Smooth muscle cell (in vitro differentiated cells): ENCODE data around the gene METTL9. TPM values are rescaled to one million over a fixed set of nuclear protein-coding genes. Genes with fewer than 3 reads are reported as not detected.

Experiments used
- DNase-seq: peaks from one replicate; lab custom pipeline; 2025; ENCODE audit not compliant: unreplicated experiment; lab: John Stamatoyannopoulos, UW
- H2AFZ ChIP-seq: fragments of 200-600 bp; sonication (generic); 2 replicates; pipeline ENCODE4 v1.6.0; 2016; ENCODE audit warnings: antibody characterized with exemption, low read depth, mild to moderate bottlenecking
- H3F3A ChIP-seq: fragments of 200-600 bp; sonication (generic); 2 replicates; pipeline ENCODE4 v1.6.0; 2017; ENCODE audit warnings: antibody characterized with exemption, low read depth
- H3K27ac ChIP-seq: fragments of 200-600 bp; sonication (generic); 2 replicates; pipeline ENCODE4 v1.5.1; 2016; ENCODE audit warnings: low read depth, mild to moderate bottlenecking
- H3K27me3 ChIP-seq: fragments of 200-600 bp; sonication (generic); 2 replicates; pipeline ENCODE4 v1.6.1; 2016; ENCODE audit warnings: low read depth, mild to moderate bottlenecking
- H3K36me3 ChIP-seq: fragments of 200-600 bp; sonication (generic); 2 replicates; pipeline ENCODE4 v1.5.1; 2016; ENCODE audit warnings: low read depth
- H3K4me1 ChIP-seq: fragments of 200-600 bp; sonication (generic); 2 replicates; pipeline ENCODE4 v1.5.1; 2016; ENCODE audit warnings: low read depth
- H3K4me2 ChIP-seq: fragments of 200-600 bp; sonication (generic); 2 replicates; pipeline ENCODE4 v1.6.0; 2016; ENCODE audit warnings: mild to moderate bottlenecking
- H3K4me3 ChIP-seq: fragments of 200-600 bp; sonication (generic); 2 replicates; pipeline ENCODE4 v1.5.1; 2016; ENCODE audit warnings: mild to moderate bottlenecking
- H3K79me2 ChIP-seq: fragments of 200-600 bp; sonication (generic); 2 replicates; pipeline ENCODE4 v1.6.0; 2016; ENCODE audit warnings: low read depth, mild to moderate bottlenecking
- H3K9ac ChIP-seq: fragments of 200-600 bp; sonication (generic); 2 replicates; pipeline ENCODE4 v1.6.0; 2016; ENCODE audit warnings: low read depth
- H3K9me3 ChIP-seq: fragments of 200-600 bp; sonication (generic); replicated peaks from 2 replicates; pipeline ENCODE4 v1.5.1; 2016; ENCODE audit warnings: low read depth
- H4K20me1 ChIP-seq: fragments of 200-600 bp; sonication (generic); 2 replicates; pipeline ENCODE4 v1.6.0; 2016; ENCODE audit warnings: low read depth
- WGBS: methylation state at CpG from one replicate; pipeline ENCODE4 v1.1.7; 2016; ENCODE audit warnings: low lambda C conversion rate; 5-methylcytosine and 5-hydroxymethylcytosine counted together
- polyA plus RNA-seq: library from polyadenylated mRNA; unstranded; fragments of >200 nt; fragmentation: Nextera tagmentation; extraction: Ambion mirVana; gene quantifications from 2 replicates; pipeline ENCODE4 v1.2.1, GENCODE V29; 2016
- total RNA-seq: library from RNA; depleted of rRNA; stranded (reverse); fragments of >200 nt; gene quantifications from 2 replicates; pipeline ENCODE4 v1.2.3, GENCODE V29; 2014
- TF ChIP-seq, protein P1 (sequence below): fragments of 200-600 bp; sonication (generic); IDR thresholded peaks from 2 replicates; pipeline ENCODE4 v1.5.1; 2017; ENCODE audit warnings: borderline replicate concordance, mild to moderate bottlenecking, antibody characterized with exemption; ENCODE audit not compliant: insufficient read depth, poor library complexity, severe bottlenecking

Gene METTL9
- total and polyA plus RNA-seq, 2 experiments from 2014 or later = 97.5 to 157 TPM

GRCh38 chr16:21611556-21612384 is 12.4 kb downstream of the METTL9 start:
- TF ChIP-seq, protein P1, sequence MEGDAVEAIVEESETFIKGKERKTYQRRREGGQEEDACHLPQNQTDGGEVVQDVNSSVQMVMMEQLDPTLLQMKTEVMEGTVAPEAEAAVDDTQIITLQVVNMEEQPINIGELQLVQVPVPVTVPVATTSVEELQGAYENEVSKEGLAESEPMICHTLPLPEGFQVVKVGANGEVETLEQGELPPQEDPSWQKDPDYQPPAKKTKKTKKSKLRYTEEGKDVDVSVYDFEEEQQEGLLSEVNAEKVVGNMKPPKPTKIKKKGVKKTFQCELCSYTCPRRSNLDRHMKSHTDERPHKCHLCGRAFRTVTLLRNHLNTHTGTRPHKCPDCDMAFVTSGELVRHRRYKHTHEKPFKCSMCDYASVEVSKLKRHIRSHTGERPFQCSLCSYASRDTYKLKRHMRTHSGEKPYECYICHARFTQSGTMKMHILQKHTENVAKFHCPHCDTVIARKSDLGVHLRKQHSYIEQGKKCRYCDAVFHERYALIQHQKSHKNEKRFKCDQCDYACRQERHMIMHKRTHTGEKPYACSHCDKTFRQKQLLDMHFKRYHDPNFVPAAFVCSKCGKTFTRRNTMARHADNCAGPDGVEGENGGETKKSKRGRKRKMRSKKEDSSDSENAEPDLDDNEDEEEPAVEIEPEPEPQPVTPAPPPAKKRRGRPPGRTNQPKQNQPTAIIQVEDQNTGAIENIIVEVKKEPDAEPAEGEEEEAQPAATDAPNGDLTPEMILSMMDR = no peak
- Histone ChIP-seq H3F3A (peaks cover 20% of the 10 kb centered on the region), H3K4me3 (no peak overlapping the region), H3K4me2 (peak overlapping the region; percentile 58), H3K9me3 (no peaks in the 10 kb centered on the region), H2AFZ (no peak overlapping the region), H3K4me1 (peaks cover 26% of the 10 kb centered on the region), H3K79me2 (peaks cover 100% of the 10 kb centered on the region), H3K36me3 (peaks cover 5% of the 10 kb centered on the region), H3K27me3 (no peaks in the 10 kb centered on the region), H4K20me1 (peaks cover 100% of the 10 kb centered on the region), H3K27ac (peak overlapping the region; percentile 62), H3K9ac (peak overlapping the region; percentile 54)
- 32% methylated on average over 7 of the region's 7 CpGs for WGBS
- DNase-seq = no peak

GRCh38 chr16:21613361-21613760 is 14.0 kb downstream of the METTL9 start:
- H2AFZ ChIP-seq = no peak overlapping the region
- no peak overlapping the region for H3K4me2 ChIP-seq
- peaks cover 26% of the 10 kb centered on the region for H3K4me1 ChIP-seq
- no peak overlapping the region for H3K9ac ChIP-seq
- DNase-seq = no peak
- H3K27me3 ChIP-seq = no peaks in the 10 kb centered on the region
- H3K36me3 ChIP-seq = peaks cover 5% of the 10 kb centered on the region
- WGBS = 93% methylated on average over 4 of the region's 4 CpGs
- H3K27ac ChIP-seq = no peak overlapping the region
- H3K9me3 ChIP-seq = no peaks in the 10 kb centered on the region
- H3K79me2 ChIP-seq = peaks cover 100% of the 10 kb centered on the region
- H3F3A ChIP-seq = peaks cover 20% of the 10 kb centered on the region
- no peak overlapping the region for H3K4me3 ChIP-seq
- peaks cover 98% of the 10 kb centered on the region for H4K20me1 ChIP-seq
- TF ChIP-seq, protein P1 = no peak

DNA sequence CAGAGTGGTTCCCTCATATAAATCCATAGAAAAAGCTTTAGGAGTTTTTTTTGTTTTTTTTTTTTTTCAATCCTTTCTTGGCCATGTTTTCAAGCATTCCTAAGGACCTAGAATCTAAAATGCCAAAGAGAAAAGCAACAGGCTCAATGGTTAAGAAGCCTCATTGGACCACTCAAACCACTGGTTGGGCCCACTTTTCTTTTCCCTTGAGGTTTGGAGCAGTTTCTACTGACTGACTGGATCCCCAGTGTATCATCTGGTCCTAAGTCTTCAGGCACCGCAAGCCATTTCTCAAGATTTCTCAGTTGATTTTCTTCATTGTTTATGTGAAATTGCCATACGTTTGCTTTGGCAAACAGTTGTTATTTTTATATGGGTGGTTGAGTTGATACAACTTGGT is 14.4 kb downstream of the METTL9 start:
- WGBS = 91% methylated on average over 2 of the region's 2 CpGs
- Histone ChIP-seq H3K27ac (no peak overlapping the region), H3F3A (peaks cover 16% of the 10 kb centered on the region), H3K4me1 (peaks cover 26% of the 10 kb centered on the region), H3K4me2 (no peak overlapping the region), H3K9ac (no peak overlapping the region), H3K4me3 (no peak overlapping the region), H4K20me1 (peaks cover 96% of the 10 kb centered on the region), H3K79me2 (peaks cover 100% of the 10 kb centered on the region), H3K27me3 (no peaks in the 10 kb centered on the region), H2AFZ (no peak overlapping the region), H3K9me3 (no peaks in the 10 kb centered on the region), H3K36me3 (peaks cover 5% of the 10 kb centered on the region)
- TF ChIP-seq, protein P1 = no peak
- no peak for DNase-seq
